Fibroblast of lung (primary cell): ENCODE measurements around the gene DHRS12. TPM values are rescaled to one million over a fixed set of nuclear protein-coding genes. Genes with fewer than 3 reads are reported as not detected.

Experiments
- DNase-seq, 2 donors: peaks; one replicate each; pipeline versions ENCODE4 v3.0.0 to v3.0.0-alpha.2; 2010; ENCODE audit warnings: low read depth in 2 of 2
- H2AFZ ChIP-seq: 2 replicates; pipeline ENCODE4 v1.5.1; 2012; ENCODE audit warnings: low read length, control low read depth, inconsistent platforms
- H3K27ac ChIP-seq: 2 replicates; pipeline ENCODE4 v1.5.1; 2011; ENCODE audit warnings: low read length, control low read depth; ENCODE audit not compliant: insufficient read depth
- H3K27me3 ChIP-seq: 2 replicates; pipeline ENCODE4 v1.5.1; 2011; ENCODE audit warnings: mild to moderate bottlenecking, low read length; ENCODE audit not compliant: control insufficient read depth, insufficient read depth
- H3K36me3 ChIP-seq: 2 replicates; pipeline ENCODE4 v1.5.1; 2011; ENCODE audit warnings: low read length; ENCODE audit not compliant: control insufficient read depth, insufficient read depth
- H3K4me1 ChIP-seq: 2 replicates; pipeline ENCODE4 v1.5.1; 2011; ENCODE audit warnings: low read length; ENCODE audit not compliant: control insufficient read depth, insufficient read depth; ENCODE audit errors: extremely low read depth
- H3K4me2 ChIP-seq: 2 replicates; pipeline ENCODE4 v1.5.1; 2011; ENCODE audit warnings: low read length, control low read depth; ENCODE audit not compliant: insufficient read depth; ENCODE audit errors: extremely low read depth
- H3K4me3 ChIP-seq, 4 experiments: fragments of 200-600 bp in 1 of 4; sonication (generic) in 1 of 4; replicated peaks in 1 of 4; 2 replicates each; pipeline ENCODE4 v1.5.1; 2011 to 2016; ENCODE audit warnings: low read length in 4 of 4, low read depth in 3 of 4, mild to moderate bottlenecking in 3 of 4, control low read depth in 2 of 4, inconsistent platforms in 1 of 4, mixed read lengths in 1 of 4; ENCODE audit not compliant: insufficient read depth in 1 of 4; ENCODE audit errors: control extremely low read depth in 1 of 4
- H3K79me2 ChIP-seq: 2 replicates; pipeline ENCODE4 v1.5.1; 2012; ENCODE audit warnings: mild to moderate bottlenecking, low read length, inconsistent platforms; ENCODE audit not compliant: control insufficient read depth, insufficient read depth
- H3K9ac ChIP-seq: 2 replicates; pipeline ENCODE4 v1.5.1; 2011; ENCODE audit warnings: mild to moderate bottlenecking, low read length, control low read depth; ENCODE audit not compliant: insufficient read depth
- H3K9me3 ChIP-seq: 2 replicates; pipeline ENCODE4 v1.5.1; 2012; ENCODE audit warnings: low read depth, low read length; ENCODE audit not compliant: control insufficient read depth, insufficient read depth
- H4K20me1 ChIP-seq: 2 replicates; pipeline ENCODE4 v1.5.1; 2011; ENCODE audit warnings: low read length; ENCODE audit not compliant: control insufficient read depth, insufficient read depth; ENCODE audit errors: extremely low read depth
- EZH2 ChIP-seq: IDR thresholded peaks from 2 replicates; pipeline ENCODE4 v1.5.1; 2012; ENCODE audit warnings: low read length, control low read depth, mild to moderate bottlenecking; ENCODE audit errors: missing control alignments
- polyA plus RNA-seq, 2 donors: library from polyadenylated mRNA; depleted of rRNA in 1 of 2; stranded (reverse) in 1 of 2; unstranded in 1 of 2; fragments of >200 nt; gene quantifications; 2 replicates each; pipeline ENCODE4 v1.2.1, GENCODE V29; 2011 to 2012; ENCODE audit warnings: missing spikeins in 1 of 2
- total RNA-seq: library from RNA; depleted of rRNA; stranded (reverse); fragments of >200 nt; gene quantifications from 2 replicates; pipeline ENCODE4 v1.2.1, GENCODE V29; 2014
- TF ChIP-seq, protein P1 (sequence below), 2 donors: IDR thresholded peaks in 1 of 2; conservative IDR thresholded peaks in 1 of 2; 1 replicate in 1 of 2; 2 replicates in 1 of 2; pipeline ENCODE4 v1.5.1; 2011 to 2012; ENCODE audit warnings: low read length in 2 of 2, control low read depth in 1 of 2, inconsistent platforms in 1 of 2, low read depth in 1 of 2, mild to moderate bottlenecking in 1 of 2

The DHRS12 gene
- total and polyA plus RNA-seq, 2 donors (not counting 1 experiment from before 2014, with no cell fraction given): 5.7 to 6.1 TPM

- H3K4me3 ChIP-seq: no peak overlapping the region
- no peaks in the 10 kb centered on the region for H3K9me3 ChIP-seq
- peaks cover 8% of the 10 kb centered on the region for H3K4me1 ChIP-seq
- TF ChIP-seq EZH2: no peak
- H2AFZ ChIP-seq: no peak overlapping the region
- H3K27ac ChIP-seq: no peak overlapping the region
- H3K4me2 ChIP-seq: no peak overlapping the region
- H3K36me3 ChIP-seq: no peaks in the 10 kb centered on the region
- H3K9ac ChIP-seq: no peak overlapping the region
- no peaks in the 10 kb centered on the region for H4K20me1 ChIP-seq
- no peak for DNase-seq
- no peaks in the 10 kb centered on the region for H3K27me3 ChIP-seq
- no peaks in the 10 kb centered on the region for H3K79me2 ChIP-seq
These were observed 20.4 kb downstream of the DHRS12 start for GRCh38 chr13:51783428-51784094.

- H3K9me3 ChIP-seq: no peaks in the 10 kb centered on the region
- H2AFZ ChIP-seq: no peak overlapping the region
- DNase-seq: no peak
- H3K79me2 ChIP-seq: no peaks in the 10 kb centered on the region
- no peaks in the 10 kb centered on the region for H3K27me3 ChIP-seq
- no peak overlapping the region for H3K27ac ChIP-seq
- H3K4me2 ChIP-seq: no peak overlapping the region
- no peak overlapping the region for H3K4me3 ChIP-seq
- H3K9ac ChIP-seq: no peak overlapping the region
- H3K4me1 ChIP-seq: peaks cover 8% of the 10 kb centered on the region
- H3K36me3 ChIP-seq: no peaks in the 10 kb centered on the region
- H4K20me1 ChIP-seq: no peaks in the 10 kb centered on the region
- no peak for TF ChIP-seq EZH2
- TF ChIP-seq, protein P1, sequence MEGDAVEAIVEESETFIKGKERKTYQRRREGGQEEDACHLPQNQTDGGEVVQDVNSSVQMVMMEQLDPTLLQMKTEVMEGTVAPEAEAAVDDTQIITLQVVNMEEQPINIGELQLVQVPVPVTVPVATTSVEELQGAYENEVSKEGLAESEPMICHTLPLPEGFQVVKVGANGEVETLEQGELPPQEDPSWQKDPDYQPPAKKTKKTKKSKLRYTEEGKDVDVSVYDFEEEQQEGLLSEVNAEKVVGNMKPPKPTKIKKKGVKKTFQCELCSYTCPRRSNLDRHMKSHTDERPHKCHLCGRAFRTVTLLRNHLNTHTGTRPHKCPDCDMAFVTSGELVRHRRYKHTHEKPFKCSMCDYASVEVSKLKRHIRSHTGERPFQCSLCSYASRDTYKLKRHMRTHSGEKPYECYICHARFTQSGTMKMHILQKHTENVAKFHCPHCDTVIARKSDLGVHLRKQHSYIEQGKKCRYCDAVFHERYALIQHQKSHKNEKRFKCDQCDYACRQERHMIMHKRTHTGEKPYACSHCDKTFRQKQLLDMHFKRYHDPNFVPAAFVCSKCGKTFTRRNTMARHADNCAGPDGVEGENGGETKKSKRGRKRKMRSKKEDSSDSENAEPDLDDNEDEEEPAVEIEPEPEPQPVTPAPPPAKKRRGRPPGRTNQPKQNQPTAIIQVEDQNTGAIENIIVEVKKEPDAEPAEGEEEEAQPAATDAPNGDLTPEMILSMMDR (conservative IDR thresholded peaks at IDR 0.05 in 1 of 2, IDR thresholded peaks at IDR 0.05 in 1 of 2; ENCODE audit: low read depth in 1 of 2, low read length in 2 of 2): no peak
These were observed 21.8 kb downstream of the DHRS12 start for GRCh38 chr13:51782026-51782710.

GRCh38 chr13:51781246-51782022 lies 22.5 kb downstream of the DHRS12 start:
- no peak overlapping the region for H2AFZ ChIP-seq
- peak in 1 of 2 donors; percentile 31 for DNase-seq
- H3K27me3 ChIP-seq: no peaks in the 10 kb centered on the region
- no peaks in the 10 kb centered on the region for H3K79me2 ChIP-seq
- H3K4me3 ChIP-seq: no peak overlapping the region
- H4K20me1 ChIP-seq: no peaks in the 10 kb centered on the region
- TF ChIP-seq, protein P1 (conservative IDR thresholded peaks at IDR 0.05 in 1 of 2, IDR thresholded peaks at IDR 0.05 in 1 of 2; ENCODE audit: low read depth in 1 of 2, low read length in 2 of 2): peak in 1 of 2 donors; percentile 20
- no peak for TF ChIP-seq EZH2
- no peak overlapping the region for H3K9ac ChIP-seq
- H3K4me1 ChIP-seq: peaks cover 7% of the 10 kb centered on the region
- no peak overlapping the region for H3K4me2 ChIP-seq
- H3K36me3 ChIP-seq: no peaks in the 10 kb centered on the region
- H3K27ac ChIP-seq: no peak overlapping the region
- no peaks in the 10 kb centered on the region for H3K9me3 ChIP-seq
